ENCODE results near the gene PCNT. TPM values are rescaled to one million over a fixed set of nuclear protein-coding genes. Genes with fewer than 3 reads are reported as not detected.

PCNT gene
- polyA plus RNA-seq, 1 donor from 2014 or later: 28.2 TPM

GRCh38 chr21:46478910-46479309, 155.0 kb downstream of the PCNT start:
- H3K27ac ChIP-seq (ENCODE audit: low read length): no peak overlapping the region
- H2AFZ ChIP-seq (ENCODE audit: low read depth, low read length): no peak overlapping the region
- H3K9ac ChIP-seq (ENCODE audit: low read length): no peak overlapping the region
- no peaks in the 10 kb centered on the region for H3K79me2 ChIP-seq (replicated peaks; ENCODE audit: insufficient read depth, low read length)
- H4K20me1 ChIP-seq (ENCODE audit: insufficient read depth): no peaks in the 10 kb centered on the region
- H3K9me2 ChIP-seq (ENCODE audit: insufficient read depth, low read length): no peaks in the 10 kb centered on the region
- no peaks in the 10 kb centered on the region for H3K9me3 ChIP-seq (ENCODE audit: low read length)
- no peak overlapping the region for H3K4me3 ChIP-seq (ENCODE audit: low read length)
- H3F3A ChIP-seq (ENCODE audit: insufficient read depth, low read length, poor library complexity, severe bottlenecking): no peaks in the 10 kb centered on the region
- H3K36me3 ChIP-seq (ENCODE audit: insufficient read depth, low read length): no peaks in the 10 kb centered on the region
- TF ChIP-seq REST (IDR thresholded peaks at IDR 0.05; ENCODE audit: borderline replicate concordance) (no peak), CTCF (IDR thresholded peaks at IDR 0.05; ENCODE audit: poor library complexity, severe bottlenecking) (no peak), MXI1 (conservative IDR thresholded peaks at IDR 0.05; ENCODE audit: poor library complexity, severe bottlenecking) (no peak), EP300 (conservative IDR thresholded peaks at IDR 0.05; ENCODE audit: poor library complexity, severe bottlenecking) (no peak), SMC3 (conservative IDR thresholded peaks at IDR 0.05; ENCODE audit: poor library complexity) (no peak), POLR2AphosphoS5 (IDR thresholded peaks at IDR 0.05) (no peak), TAF1 (IDR thresholded peaks at IDR 0.05; ENCODE audit: low read depth) (no peak), EZH2 (IDR thresholded peaks at IDR 0.05; ENCODE audit: borderline replicate concordance, insufficient read depth, low read length, poor library complexity, severe bottlenecking) (no peak), RAD21 (conservative IDR thresholded peaks at IDR 0.05) (no peak)
- H3K4me2 ChIP-seq (ENCODE audit: low read length): no peak overlapping the region
- no peaks in the 10 kb centered on the region for H3K27me3 ChIP-seq (ENCODE audit: insufficient read depth, low read depth, low read length)

- Histone ChIP-seq H3K9me3 (ENCODE audit: low read length) (no peaks in the 10 kb centered on the region), H3K27ac (ENCODE audit: low read length) (no peak overlapping the region), H3K27me3 (ENCODE audit: insufficient read depth, low read depth, low read length) (no peaks in the 10 kb centered on the region), H3F3A (ENCODE audit: insufficient read depth, low read length, poor library complexity, severe bottlenecking) (no peaks in the 10 kb centered on the region), H3K36me3 (ENCODE audit: insufficient read depth, low read length) (no peaks in the 10 kb centered on the region), H2AFZ (ENCODE audit: low read depth, low read length) (no peak overlapping the region), H3K4me2 (ENCODE audit: low read length) (no peak overlapping the region), H4K20me1 (ENCODE audit: insufficient read depth) (no peaks in the 10 kb centered on the region), H3K9ac (ENCODE audit: low read length) (no peak overlapping the region), H3K9me2 (ENCODE audit: insufficient read depth, low read length) (no peaks in the 10 kb centered on the region), H3K79me2 (replicated peaks; ENCODE audit: insufficient read depth, low read length) (no peaks in the 10 kb centered on the region), H3K4me3 (ENCODE audit: low read length) (no peak overlapping the region)
- no peak for TF ChIP-seq RAD21 (conservative IDR thresholded peaks at IDR 0.05)
- no peak for TF ChIP-seq EZH2 (IDR thresholded peaks at IDR 0.05; ENCODE audit: borderline replicate concordance, insufficient read depth, low read length, poor library complexity, severe bottlenecking)
- TF ChIP-seq EP300 (conservative IDR thresholded peaks at IDR 0.05; ENCODE audit: poor library complexity, severe bottlenecking): no peak
- TF ChIP-seq POLR2AphosphoS5 (IDR thresholded peaks at IDR 0.05): no peak
- no peak for TF ChIP-seq REST (IDR thresholded peaks at IDR 0.05; ENCODE audit: borderline replicate concordance)
- TF ChIP-seq SMC3 (conservative IDR thresholded peaks at IDR 0.05; ENCODE audit: poor library complexity): no peak
- no peak for TF ChIP-seq CTCF (IDR thresholded peaks at IDR 0.05; ENCODE audit: poor library complexity, severe bottlenecking)
- no peak for TF ChIP-seq MXI1 (conservative IDR thresholded peaks at IDR 0.05; ENCODE audit: poor library complexity, severe bottlenecking)
- TF ChIP-seq TAF1 (IDR thresholded peaks at IDR 0.05; ENCODE audit: low read depth): no peak
Measured at GRCh38 chr21:46480466-46480865, 156.5 kb downstream of the PCNT start.
